ENCODE results near the gene VPS37C.

VPS37C gene

GRCh38 chr11:61152816-61153592 is 8.2 kb downstream of the VPS37C start:
- DNase-seq: peak; percentile 83

- DNase-seq: no peak
Observed at GRCh38 chr11:61151545-61152252, 9.5 kb downstream of the VPS37C start.

GRCh38 chr11:61150706-61151544 is 10.3 kb downstream of the VPS37C start:
- no peak for DNase-seq

GRCh38 chr11:61149624-61150615 is 11.3 kb downstream of the VPS37C start:
- DNase-seq: no peak

GRCh38 chr11:61147791-61148620 is 13.2 kb downstream of the VPS37C start:
- no peak for DNase-seq

- no peak for DNase-seq
Observed at GRCh38 chr11:61147271-61147670, 14.0 kb downstream of the VPS37C start.

- no peak for DNase-seq
Observed at GRCh38 chr11:61146416-61146815, 14.8 kb downstream of the VPS37C start.

- DNase-seq: no peak
Observed at GRCh38 chr11:61145228-61146005, 15.8 kb downstream of the VPS37C start.

GRCh38 chr11:61144511-61145179 is 16.6 kb downstream of the VPS37C start:
- no peak for DNase-seq

- DNase-seq: no peak
Observed at GRCh38 chr11:61142424-61142823, 18.8 kb downstream of the VPS37C start.

GRCh38 chr11:61141601-61142028 is 19.6 kb downstream of the VPS37C start:
- DNase-seq: no peak

GRCh38 chr11:61140416-61140815 is 20.8 kb downstream of the VPS37C start:
- no peak for DNase-seq

- no peak for DNase-seq
Observed at GRCh38 chr11:61139387-61139786, 21.8 kb downstream of the VPS37C start.

- peak; percentile 92 for DNase-seq
Observed at GRCh38 chr11:61138935-61139334, 22.3 kb downstream of the VPS37C start.

- DNase-seq: no peak
Observed at GRCh38 chr11:61134801-61135257, 26.4 kb downstream of the VPS37C start.

- DNase-seq: no peak
Observed at GRCh38 chr11:61133956-61134662, 27.1 kb downstream of the VPS37C start.

GRCh38 chr11:61133145-61133544 is 28.1 kb downstream of the VPS37C start:
- DNase-seq: no peak

GRCh38 chr11:61132646-61133045 is 28.6 kb downstream of the VPS37C start:
- DNase-seq: no peak

- no peak for DNase-seq
Observed at GRCh38 chr11:61131998-61132555, 29.1 kb downstream of the VPS37C start.
